H9 (cell line): Measurements from ENCODE around the gene CYSLTR2. TPM values are rescaled to one million over a fixed set of nuclear protein-coding genes. Genes with fewer than 3 reads are reported as not detected.

Experiments
- DNase-seq: peaks from one replicate; pipeline ENCODE4 v3.0.0-alpha.2; 2017
- H2AFZ ChIP-seq: one replicate; pipeline ENCODE4 v1.6.1; 2013; ENCODE audit warnings: mild to moderate bottlenecking, low read length, control low read depth, moderate library complexity
- H2AK5ac ChIP-seq: 2 replicates; pipeline ENCODE4 v1.6.1; 2013; ENCODE audit warnings: low read length, control low read depth, mixed read lengths; ENCODE audit not compliant: insufficient read length
- H2BK120ac ChIP-seq: one replicate; pipeline ENCODE4 v1.6.1; 2013; ENCODE audit warnings: low read depth, mild to moderate bottlenecking, low read length, control low read depth, inconsistent platforms; ENCODE audit not compliant: poor library complexity, severe bottlenecking
- H2BK12ac ChIP-seq: 2 replicates; pipeline ENCODE4 v1.6.1; 2013; ENCODE audit warnings: low read length, control low read depth, mixed read lengths, low read depth; ENCODE audit not compliant: insufficient read length
- H2BK15ac ChIP-seq: 2 replicates; pipeline ENCODE4 v1.6.1; 2013; ENCODE audit warnings: low read depth, low read length, control low read depth
- H2BK20ac ChIP-seq: one replicate; pipeline ENCODE4 v1.6.1; 2013; ENCODE audit warnings: low read depth, mild to moderate bottlenecking, low read length, control low read depth, inconsistent platforms; ENCODE audit not compliant: poor library complexity, severe bottlenecking
- H2BK5ac ChIP-seq: 2 replicates; pipeline ENCODE4 v1.6.1; 2013; ENCODE audit warnings: low read length, control low read depth, mixed read lengths; ENCODE audit not compliant: insufficient read length
- H3K14ac ChIP-seq: 2 replicates; pipeline ENCODE4 v1.6.1; 2013; ENCODE audit warnings: low read length, control low read depth; ENCODE audit not compliant: insufficient read depth
- H3K18ac ChIP-seq: 2 replicates; pipeline ENCODE4 v1.6.1; 2013; ENCODE audit warnings: low read depth, mild to moderate bottlenecking, mixed read lengths, low read length, control low read depth; ENCODE audit not compliant: insufficient read length
- H3K23ac ChIP-seq: 2 replicates; pipeline ENCODE4 v1.6.1; 2013; ENCODE audit warnings: low read length, control low read depth, mixed read lengths, low read depth; ENCODE audit not compliant: insufficient read length
- H3K23me2 ChIP-seq: 2 replicates; pipeline ENCODE4 v1.6.1; 2013; ENCODE audit warnings: low read depth, mild to moderate bottlenecking, mixed read lengths, low read length, control low read depth; ENCODE audit not compliant: insufficient read length, poor library complexity, severe bottlenecking
- H3K27ac ChIP-seq: 2 replicates; pipeline ENCODE4 v1.5.1; 2013; ENCODE audit warnings: low read length, control low read depth, mixed read lengths, low read depth; ENCODE audit not compliant: insufficient read length
- H3K27me3 ChIP-seq: 2 replicates; pipeline ENCODE4 v1.6.1; 2013; ENCODE audit warnings: low read length, control low read depth, inconsistent platforms; ENCODE audit not compliant: insufficient read depth
- H3K4ac ChIP-seq: 2 replicates; pipeline ENCODE4 v1.6.1; 2013; ENCODE audit warnings: low read depth, mild to moderate bottlenecking, control low read depth, inconsistent platforms, low read length, moderate library complexity
- H3K4me1 ChIP-seq: 2 replicates; pipeline ENCODE4 v1.6.1; 2013; ENCODE audit warnings: low read length, control low read depth, inconsistent platforms; ENCODE audit not compliant: insufficient read depth
- H3K4me2 ChIP-seq: 2 replicates; pipeline ENCODE4 v1.6.1; 2013; ENCODE audit warnings: low read length, control low read depth, mixed read lengths; ENCODE audit not compliant: insufficient read length, insufficient read depth
- H3K56ac ChIP-seq: 2 replicates; pipeline ENCODE4 v1.6.1; 2013; ENCODE audit warnings: low read depth, mild to moderate bottlenecking, mixed read lengths, low read length, control low read depth; ENCODE audit not compliant: insufficient read length
- H3K79me1 ChIP-seq: 2 replicates; pipeline ENCODE4 v1.6.1; 2013; ENCODE audit warnings: low read depth, mild to moderate bottlenecking, moderate library complexity, low read length, control low read depth, inconsistent platforms; ENCODE audit not compliant: insufficient read depth, poor library complexity, severe bottlenecking
- H3K79me2 ChIP-seq: 2 replicates; pipeline ENCODE4 v1.6.1; 2013; ENCODE audit warnings: low read length, control low read depth, inconsistent platforms; ENCODE audit not compliant: insufficient read depth
- H3K9ac ChIP-seq: 2 replicates; pipeline ENCODE4 v1.6.1; 2013; ENCODE audit warnings: low read length, control low read depth, mixed read lengths; ENCODE audit not compliant: insufficient read length; ENCODE audit errors: extremely low read depth
- H3K9me3 ChIP-seq: one replicate; pipeline ENCODE4 v1.6.1; 2013; ENCODE audit warnings: low read depth, low read length, inconsistent platforms; ENCODE audit not compliant: control insufficient read depth
- H3T11ph ChIP-seq: one replicate; pipeline ENCODE4 v1.6.1; 2013; ENCODE audit warnings: mild to moderate bottlenecking, low read length, control low read depth, inconsistent platforms
- H4K20me1 ChIP-seq: one replicate; pipeline ENCODE4 v1.6.1; 2013; ENCODE audit not compliant: control insufficient read depth, insufficient read length, insufficient read depth
- H4K5ac ChIP-seq: 2 replicates; pipeline ENCODE4 v1.6.1; 2013; ENCODE audit warnings: low read depth, mild to moderate bottlenecking, mixed read lengths, low read length, control low read depth; ENCODE audit not compliant: insufficient read length
- H4K8ac ChIP-seq: replicated peaks from 2 replicates; pipeline ENCODE4 v1.6.1; 2013; ENCODE audit warnings: low read length, control low read depth, mixed read lengths, low read depth; ENCODE audit not compliant: insufficient read length
- H4K91ac ChIP-seq: 2 replicates; pipeline ENCODE4 v1.6.1; 2013; ENCODE audit warnings: low read depth, mild to moderate bottlenecking, moderate library complexity, mixed read lengths, low read length, control low read depth; ENCODE audit not compliant: insufficient read length
- H3K27ac Mint-ChIP-seq, 3 experiments: 2 replicates in 2 of 3; 3 replicates in 1 of 3; pipeline ENCODE4 v1.8.0; 2020 to 2021; ENCODE audit warnings: mixed read lengths in 3 of 3, mild to moderate bottlenecking in 1 of 3, moderate library complexity in 1 of 3
- H3K27me3 Mint-ChIP-seq: 2 replicates; pipeline ENCODE4 v1.8.0; 2021; ENCODE audit warnings: low read depth, mild to moderate bottlenecking, moderate library complexity, mixed read lengths
- H3K36me3 Mint-ChIP-seq, 3 experiments: 2 replicates in 2 of 3; 3 replicates in 1 of 3; pipeline ENCODE4 v1.8.0; 2020 to 2021; ENCODE audit warnings: low read depth in 3 of 3, mixed read lengths in 3 of 3; ENCODE audit not compliant: insufficient read depth in 1 of 3
- H3K4me1 Mint-ChIP-seq, 2 experiments: 2 replicates each; pipeline ENCODE4 v1.8.0; 2020; ENCODE audit warnings: mixed read lengths in 2 of 2
- H3K4me3 Mint-ChIP-seq, 2 experiments: 2 replicates in 1 of 2; 3 replicates in 1 of 2; pipeline ENCODE4 v1.8.0; 2020 to 2021; ENCODE audit warnings: mild to moderate bottlenecking in 2 of 2, mixed read lengths in 2 of 2, moderate library complexity in 1 of 2
- H3K9me3 Mint-ChIP-seq, 2 experiments: 2 replicates in 1 of 2; 3 replicates in 1 of 2; pipeline ENCODE4 v1.8.0; 2020; ENCODE audit warnings: mild to moderate bottlenecking in 2 of 2, mixed read lengths in 2 of 2, moderate library complexity in 1 of 2
- CTCF ChIP-seq: fragments of 200-600 bp; sonication (generic); conservative IDR thresholded peaks from 3 replicates; pipeline ENCODE4 v1.8.0; 2021; ENCODE audit warnings: antibody characterized with exemption, mild to moderate bottlenecking
- WGBS: extraction: QIAGEN DNeasy Blood & Tissue Kit; methylation state at CpG from one replicate; pipeline ENCODE4 v1.1.7; 2013; ENCODE audit warnings: missing lambda C conversion rate, low lambda C conversion rate, mixed read lengths; ENCODE audit not compliant: insufficient read length; ENCODE audit errors: extremely low coverage; 5-methylcytosine and 5-hydroxymethylcytosine counted together
- total RNA-seq: library from RNA; stranded (reverse); gene quantifications from 2 replicates; pipeline ENCODE4 v1.2.1, GENCODE V29; 2021

Gene CYSLTR2
- total RNA-seq, 1 experiment from 2014 or later = not detected

GRCh38 chr13:48646791-48647190 lies 6.9 kb upstream of the CYSLTR2 start:
- Histone ChIP-seq H4K20me1 (no peaks in the 10 kb centered on the region), H4K5ac (no peak overlapping the region), H3K4me1 (no peaks in the 10 kb centered on the region), H3K4ac (no peak overlapping the region), H3K9me3 (no peaks in the 10 kb centered on the region), H4K8ac (no peak overlapping the region), H2BK120ac (no peak overlapping the region), H3K79me1 (no peaks in the 10 kb centered on the region), H2AFZ (no peak overlapping the region), H3K14ac (no peak overlapping the region), H3K27ac (no peak overlapping the region), H2BK5ac (no peak overlapping the region), H3K18ac (no peak overlapping the region), H3T11ph (no peak overlapping the region), H2BK20ac (no peak overlapping the region), H2BK15ac (no peak overlapping the region), H3K4me2 (no peak overlapping the region), H3K23ac (no peak overlapping the region), H2AK5ac (no peak overlapping the region), H3K56ac (no peak overlapping the region), H3K23me2 (no peaks in the 10 kb centered on the region), H4K91ac (no peak overlapping the region), H3K9ac (no peak overlapping the region), H2BK12ac (no peak overlapping the region), H3K79me2 (no peaks in the 10 kb centered on the region), H3K27me3 (no peaks in the 10 kb centered on the region)
- Mint-ChIP-seq H3K4me3 (no peak overlapping the region), H3K36me3 (no peaks in the 10 kb centered on the region), H3K27ac (no peak overlapping the region), H3K27me3 (no peaks in the 10 kb centered on the region), H3K9me3 (no peaks in the 10 kb centered on the region), H3K4me1 (no peaks in the 10 kb centered on the region)
- no CpG with 5 or more reads among the region's 3 CpGs for WGBS
- no peak for TF ChIP-seq CTCF
- DNase-seq = peak; percentile 33
